GM12878 (cell line): ENCODE results near the gene PADI3.

Source experiments
- HDAC6 ChIP-seq: fragments of 200-600 bp; sonication (generic); IDR thresholded peaks from one replicate; pipeline ENCODE4 v1.8.0; 2017; ENCODE audit warnings: antibody characterized with exemption; ENCODE audit not compliant: unreplicated experiment
- JUNB ChIP-seq: IDR thresholded peaks from 2 replicates; pipeline ENCODE4 v1.6.1; 2016; ENCODE audit warnings: antibody characterized with exemption, mild to moderate bottlenecking

GRCh38 chr1:17296086-17296485 is 47.2 kb downstream of the PADI3 start:
- TF ChIP-seq HDAC6 (no peak), JUNB (no peak)
